ENCODE results near the gene TRNAU1AP.
"Not testable (repeated sequence)": the region's sequence is repeated elsewhere in the genome, so short reads cannot be mapped to it uniquely, and the experiment has no call there.

The TRNAU1AP gene

GRCh38 chr1:28552758-28553663, at the start of gene TRNAU1AP:
TSS of gene TRNAU1AP (plus strand) at chr1:28553085. CDS start at chr1:28553111, 26 bp downstream.
- peak; percentile 83 to 96 (median 94) for DNase-seq (ENCODE audit: low read depth in 2 of 3, low spot score in 2 of 3)

DNA sequence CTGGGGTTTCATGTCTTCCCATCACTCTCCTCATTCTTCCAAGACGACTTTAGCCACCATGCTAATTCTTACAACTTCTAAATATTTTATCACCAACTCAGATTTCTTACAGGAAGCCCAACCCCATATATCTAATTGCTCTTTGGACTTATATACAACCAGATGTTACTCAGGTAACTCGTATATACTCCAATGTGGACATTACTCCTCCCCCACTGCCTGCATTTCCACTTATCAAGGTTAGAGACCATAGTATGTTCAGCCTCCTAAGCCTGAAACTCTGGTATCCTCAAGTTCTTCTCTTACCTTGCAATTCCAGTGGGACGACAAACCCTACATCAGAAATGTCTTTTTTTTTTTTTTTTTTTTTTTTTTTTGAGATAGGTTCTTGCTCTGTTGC, 49.8 kb upstream of the TRNAU1AP start:
- no peak for DNase-seq (ENCODE audit: low read depth in 2 of 3, low spot score in 2 of 3)

- DNase-seq (ENCODE audit: low read depth in 2 of 3, low spot score in 2 of 3): peak; percentile 71 to 88 (median 86)
Measured at GRCh38 chr1:28505406-28506187, 47.3 kb upstream of the TRNAU1AP start, which contains the start of gene RCC1. TSS of gene RCC1 (plus strand) at chr1:28506043. CDS start at chr1:28529867, 23,824 bp downstream.

DNA sequence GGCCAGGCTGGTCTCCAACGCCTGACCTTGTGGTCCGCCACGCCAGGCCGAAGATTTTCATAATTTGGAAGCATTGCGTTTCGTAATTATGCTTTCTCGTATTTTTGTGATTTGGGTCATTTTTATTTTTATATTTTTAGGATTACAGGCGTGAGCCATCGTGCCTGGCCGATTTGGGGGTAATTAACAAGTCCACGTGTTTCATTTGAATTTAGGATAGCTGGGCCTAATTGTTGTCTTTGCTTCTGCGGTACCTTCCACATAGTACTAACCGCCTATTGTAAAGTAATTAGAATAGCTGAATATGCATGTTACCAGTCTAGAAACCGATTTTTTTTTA, 46.0 kb upstream of the TRNAU1AP start:
- no peak for DNase-seq (ENCODE audit: low read depth in 2 of 3, low spot score in 2 of 3)

DNA sequence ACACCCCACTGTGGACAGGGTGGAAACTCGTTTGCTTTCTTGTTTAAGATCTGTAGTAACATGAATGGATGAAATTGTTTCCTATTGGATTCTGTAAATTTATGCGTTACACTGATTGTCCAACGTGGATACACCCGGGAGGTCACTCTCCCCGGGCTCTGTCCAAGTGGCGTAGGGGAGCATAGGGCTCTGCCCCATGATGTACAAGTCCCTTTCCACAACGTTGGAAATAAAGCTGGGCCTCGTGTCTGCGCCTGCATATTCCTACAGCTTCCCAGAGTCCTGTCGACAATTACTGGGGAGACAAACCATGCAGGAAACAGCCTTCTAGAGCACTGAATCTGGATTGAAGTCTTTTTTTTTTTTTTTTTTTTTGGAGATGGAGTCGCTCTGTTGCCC, 45.6 kb upstream of the TRNAU1AP start:
- peak in 2 of 3 experiments; percentile 25 to 40 for DNase-seq (ENCODE audit: low read depth in 2 of 3, low spot score in 2 of 3)

GRCh38 chr1:28507646-28508434, 45.0 kb upstream of the TRNAU1AP start:
- peak in 1 of 3 experiments; percentile 24 for DNase-seq (ENCODE audit: low read depth in 2 of 3, low spot score in 2 of 3)

DNA sequence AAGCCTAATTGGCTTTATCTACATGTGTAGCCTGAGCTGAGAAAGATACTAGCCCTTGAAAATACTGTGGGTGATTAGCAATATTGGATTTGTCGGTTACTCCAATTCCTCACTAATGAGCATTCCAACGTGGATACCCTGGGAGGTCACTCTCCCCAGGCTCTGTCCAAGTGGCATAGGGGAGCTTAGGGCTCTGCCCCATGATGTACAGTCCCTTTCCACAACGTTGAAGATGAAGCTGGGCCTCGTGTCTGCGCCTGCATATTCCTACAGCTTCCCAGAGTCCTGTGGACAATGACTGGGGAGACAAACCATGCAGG, 44.5 kb upstream of the TRNAU1AP start:
- peak in 2 of 3 experiments; percentile 29 for DNase-seq (ENCODE audit: low read depth in 2 of 3, low spot score in 2 of 3)

DNA sequence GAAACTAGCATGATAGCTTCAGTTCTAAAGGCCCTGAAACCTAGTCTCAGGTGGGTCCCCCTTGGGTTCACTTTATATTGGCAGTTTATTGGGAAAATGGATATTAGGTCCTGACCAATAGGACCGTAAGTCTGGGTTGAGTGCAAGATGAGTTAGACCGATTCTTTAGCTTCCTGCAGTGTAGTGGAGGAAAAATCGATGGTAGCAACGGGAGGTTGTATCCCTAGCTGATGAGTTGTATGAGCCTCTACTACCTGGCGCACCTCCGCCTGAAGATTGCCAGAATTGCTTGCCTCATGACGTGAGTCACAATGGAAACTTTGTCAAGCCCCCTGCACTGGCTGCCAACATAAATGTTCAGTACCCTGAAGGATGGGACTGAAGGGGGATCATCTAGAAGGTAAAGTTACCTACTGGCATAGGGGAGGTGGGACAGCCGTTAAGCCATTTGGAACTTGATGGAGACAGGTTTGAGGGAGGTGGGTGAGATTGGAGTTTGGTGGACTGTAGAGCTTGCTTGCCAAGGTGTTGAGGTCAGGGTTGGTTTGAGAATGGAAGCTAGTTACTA, 43.1 kb upstream of the TRNAU1AP start:
- peak in 2 of 3 experiments; percentile 51 to 54 for DNase-seq (ENCODE audit: low read depth in 2 of 3, low spot score in 2 of 3)

DNA sequence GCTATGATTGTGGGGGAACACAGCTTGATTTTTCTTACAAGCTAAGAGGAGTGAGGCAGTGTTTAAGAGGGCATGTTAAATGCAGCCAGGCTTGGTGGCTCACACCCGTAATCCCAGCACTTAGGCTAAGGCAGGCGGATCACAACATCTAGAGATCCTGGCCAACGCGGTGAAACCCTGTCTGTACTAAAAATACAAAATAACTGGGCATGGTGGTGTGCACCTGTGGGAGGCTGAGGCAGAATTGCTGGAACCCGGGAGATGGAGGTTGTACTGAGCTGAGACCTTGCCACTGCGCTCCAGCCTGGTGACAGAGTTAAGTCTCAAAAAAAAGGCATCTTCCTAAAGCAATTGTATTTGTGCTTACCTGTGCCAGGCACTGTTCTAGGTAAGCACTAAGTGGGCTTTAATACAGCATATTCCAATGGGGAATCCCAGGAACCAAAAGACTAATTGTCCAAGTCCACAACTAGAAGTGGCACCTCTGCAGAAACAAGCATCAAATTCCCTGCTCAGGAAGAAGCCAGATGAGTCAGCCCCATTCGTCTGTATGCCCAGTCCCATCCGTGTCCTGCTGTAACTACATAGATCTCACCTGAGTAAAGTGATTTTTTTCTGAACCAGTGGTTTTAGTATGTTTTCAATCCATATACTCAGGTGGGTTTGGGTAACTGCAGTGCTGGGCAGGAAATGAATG, 42.5 kb upstream of the TRNAU1AP start:
- peak in 2 of 3 experiments; percentile 39 to 61 for DNase-seq (ENCODE audit: low read depth in 2 of 3, low spot score in 2 of 3)

- peak in 2 of 3 experiments; percentile 33 to 60 for DNase-seq (ENCODE audit: low read depth in 2 of 3, low spot score in 2 of 3)
Measured at GRCh38 chr1:28510970-28511440, 41.9 kb upstream of the TRNAU1AP start.

- DNase-seq (ENCODE audit: low read depth in 2 of 3, low spot score in 2 of 3): peak in 1 of 3 experiments; percentile 25
Measured at GRCh38 chr1:28512058-28512611, 40.8 kb upstream of the TRNAU1AP start.

DNA sequence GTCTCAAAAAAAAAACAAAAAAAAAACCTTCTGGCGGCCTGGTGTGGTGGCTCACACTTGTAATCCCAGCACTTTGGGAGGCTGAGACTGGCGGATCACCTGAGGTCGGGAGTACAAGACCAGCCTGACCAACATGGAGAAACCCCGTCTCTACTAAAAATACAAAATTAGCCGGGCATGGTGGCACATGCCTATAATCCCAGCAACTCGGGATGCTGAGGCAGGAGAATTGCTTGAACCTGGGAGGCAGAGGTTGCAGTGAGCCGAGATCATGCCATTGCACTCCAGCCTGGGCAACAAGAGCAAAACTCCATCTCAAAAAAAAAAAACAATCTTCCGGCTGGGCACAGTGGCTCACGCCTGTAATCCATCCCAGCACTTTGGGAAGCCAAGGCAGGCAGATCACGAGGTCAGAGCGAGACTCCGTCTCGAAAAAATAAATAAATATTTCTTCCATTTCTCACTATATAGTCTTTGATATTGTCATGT, 38.4 kb upstream of the TRNAU1AP start:
- DNase-seq (ENCODE audit: low read depth in 2 of 3, low spot score in 2 of 3): not testable (repeated sequence)

DNA sequence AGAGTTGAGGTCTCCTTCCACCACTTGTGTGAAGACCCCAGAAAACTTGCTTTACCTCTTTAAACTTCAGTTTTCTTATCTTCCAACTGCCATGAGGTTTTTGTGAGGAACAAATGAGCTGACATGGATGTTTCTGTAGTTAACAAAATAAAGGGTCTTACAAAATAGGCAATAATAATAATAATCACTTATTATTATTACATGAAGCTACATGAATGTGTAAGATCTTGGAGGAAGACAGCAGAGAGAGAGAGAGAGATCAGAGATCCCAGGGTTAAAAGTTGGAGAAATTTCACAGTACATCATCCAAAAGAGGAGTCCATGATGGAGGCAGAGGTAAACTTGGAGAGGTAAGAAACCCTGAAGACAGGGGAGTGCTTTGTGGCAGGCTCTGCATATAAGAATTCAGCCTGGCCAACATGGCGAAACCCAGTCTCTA, 36.3 kb upstream of the TRNAU1AP start:
- DNase-seq (ENCODE audit: low read depth in 2 of 3, low spot score in 2 of 3): no peak

DNA sequence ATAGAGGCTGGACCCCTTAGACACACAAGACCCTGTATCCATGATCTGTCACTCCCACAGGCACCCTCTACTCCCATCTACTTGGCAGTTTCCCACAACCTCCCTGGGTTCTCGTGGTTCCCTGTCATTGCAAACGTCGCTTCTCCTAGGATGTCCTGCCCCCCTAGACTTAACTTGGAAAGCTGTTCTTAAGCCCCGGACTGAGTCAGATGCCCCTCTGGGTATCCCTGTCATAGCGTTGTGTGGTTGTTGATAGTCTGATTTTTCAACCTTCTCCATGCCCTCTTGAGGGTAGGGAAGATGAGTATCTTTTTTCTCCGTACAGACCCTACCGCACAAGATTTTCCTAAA, 35.3 kb upstream of the TRNAU1AP start:
- DNase-seq (ENCODE audit: low read depth in 2 of 3, low spot score in 2 of 3): no peak

DNA sequence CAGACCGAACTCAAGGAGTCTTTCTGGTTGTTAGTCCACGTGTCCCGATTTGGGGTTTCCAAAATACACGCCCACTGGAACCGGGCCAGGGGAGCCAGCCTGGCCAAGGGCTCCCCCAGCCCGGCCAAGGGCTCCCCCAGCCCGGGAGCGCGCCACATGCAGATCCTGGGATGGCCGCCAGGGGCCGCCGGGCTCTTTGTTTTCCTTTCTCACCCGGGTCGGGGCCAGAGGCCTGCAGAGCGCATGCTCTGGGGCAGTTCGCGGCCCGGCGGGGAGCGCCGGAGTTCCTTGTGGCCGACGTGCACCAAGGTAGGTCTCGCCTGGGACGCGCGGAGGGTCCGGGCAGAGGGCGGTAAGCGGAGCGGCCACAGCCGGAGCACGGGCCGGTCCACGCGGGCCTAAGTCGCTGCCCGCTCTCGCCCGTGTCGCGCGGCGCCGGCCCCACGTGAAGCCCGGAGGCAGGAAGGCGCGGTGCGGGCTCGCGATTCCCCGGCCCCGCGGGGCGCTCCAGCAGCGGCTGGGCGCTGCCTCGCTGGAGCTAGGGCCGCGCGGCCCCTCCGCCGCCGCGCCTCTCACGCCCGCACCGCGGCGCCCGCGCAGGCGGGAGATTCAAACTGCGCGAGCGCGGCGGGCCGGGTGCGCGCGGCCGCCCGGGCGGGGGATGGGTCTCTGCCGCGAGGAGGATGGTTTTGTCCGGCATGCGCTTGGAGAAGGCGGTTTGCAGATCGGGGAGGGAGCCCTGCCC, 34.7 kb upstream of the TRNAU1AP start:
- DNase-seq (ENCODE audit: low read depth in 2 of 3, low spot score in 2 of 3): peak; percentile 84 to 91 (median 88)

GRCh38 chr1:28518745-28519341, 34.0 kb upstream of the TRNAU1AP start:
- DNase-seq (ENCODE audit: low read depth in 2 of 3, low spot score in 2 of 3): peak in 2 of 3 experiments; percentile 47 to 64

DNA sequence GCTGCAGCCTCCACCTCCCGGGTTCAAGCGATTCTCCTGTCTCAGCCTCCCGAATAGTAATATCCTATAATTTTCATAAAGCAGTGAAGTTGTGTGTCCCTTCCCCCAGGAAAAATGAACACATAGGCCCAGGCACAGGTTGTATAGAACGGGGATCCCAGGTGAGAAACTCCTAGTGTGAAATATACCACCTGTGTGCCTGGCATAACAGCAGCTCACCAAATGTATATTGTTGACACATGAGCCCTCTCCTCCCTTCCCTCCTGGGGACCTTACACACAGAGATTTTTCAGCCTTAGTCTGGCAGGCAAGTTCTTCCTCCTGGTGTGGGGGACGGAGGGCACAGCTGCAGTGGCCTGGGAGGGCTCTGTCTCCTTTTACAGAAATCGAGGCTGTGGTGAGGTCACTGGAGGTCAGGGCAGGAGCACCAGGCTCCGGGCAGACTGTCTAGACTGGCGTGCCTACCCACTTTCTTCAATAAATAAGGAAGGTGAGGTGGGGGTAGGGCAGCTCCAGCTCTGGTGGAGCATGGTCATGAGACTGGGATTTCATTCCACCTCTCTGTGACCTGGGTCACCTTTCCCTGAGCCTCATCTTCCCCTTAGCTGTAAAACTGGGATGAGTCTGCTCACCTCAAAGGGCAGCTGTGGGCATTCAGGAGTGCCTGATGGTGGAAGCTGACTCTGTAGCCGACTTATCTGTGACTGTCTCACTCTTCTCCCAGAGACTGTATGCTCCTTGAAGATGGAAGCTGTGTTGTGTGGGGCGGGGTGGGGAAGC, 32.7 kb upstream of the TRNAU1AP start:
- no peak for DNase-seq (ENCODE audit: low read depth in 2 of 3, low spot score in 2 of 3)

- DNase-seq (ENCODE audit: low read depth in 2 of 3, low spot score in 2 of 3): not testable (repeated sequence)
Measured at GRCh38 chr1:28520796-28521195, 32.1 kb upstream of the TRNAU1AP start.

Data from activated CD8-positive, alpha-beta memory T cell treated with anti-CD3 and anti-CD28 coated beads for 48 hours (primary cell).